ENCODE measurements around the gene C1orf141.

DNA sequence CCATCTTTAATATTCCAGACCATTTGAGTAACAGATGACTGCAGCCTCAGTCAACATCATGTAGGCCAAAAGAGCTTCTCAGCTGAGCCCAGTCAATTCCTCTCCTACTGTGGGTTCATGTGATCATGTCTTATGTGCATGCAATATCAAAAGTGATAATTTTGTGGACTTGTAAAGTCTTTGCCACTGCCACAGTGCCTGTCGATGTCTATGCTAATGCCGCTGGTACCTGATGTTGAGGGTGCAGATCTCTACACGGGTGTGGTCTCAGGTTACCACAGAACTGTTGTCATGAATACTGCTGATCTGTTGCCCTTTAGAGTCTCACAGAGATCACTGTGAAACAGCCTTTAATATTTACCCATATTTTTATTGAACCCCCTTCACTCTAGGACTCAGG, 11.3 kb upstream of the C1orf141 start:
- no peak for TF ChIP-seq EZH2 (IDR thresholded peaks at IDR 0.05; ENCODE audit: borderline replicate concordance, low read length)
- TF ChIP-seq, protein P1, sequence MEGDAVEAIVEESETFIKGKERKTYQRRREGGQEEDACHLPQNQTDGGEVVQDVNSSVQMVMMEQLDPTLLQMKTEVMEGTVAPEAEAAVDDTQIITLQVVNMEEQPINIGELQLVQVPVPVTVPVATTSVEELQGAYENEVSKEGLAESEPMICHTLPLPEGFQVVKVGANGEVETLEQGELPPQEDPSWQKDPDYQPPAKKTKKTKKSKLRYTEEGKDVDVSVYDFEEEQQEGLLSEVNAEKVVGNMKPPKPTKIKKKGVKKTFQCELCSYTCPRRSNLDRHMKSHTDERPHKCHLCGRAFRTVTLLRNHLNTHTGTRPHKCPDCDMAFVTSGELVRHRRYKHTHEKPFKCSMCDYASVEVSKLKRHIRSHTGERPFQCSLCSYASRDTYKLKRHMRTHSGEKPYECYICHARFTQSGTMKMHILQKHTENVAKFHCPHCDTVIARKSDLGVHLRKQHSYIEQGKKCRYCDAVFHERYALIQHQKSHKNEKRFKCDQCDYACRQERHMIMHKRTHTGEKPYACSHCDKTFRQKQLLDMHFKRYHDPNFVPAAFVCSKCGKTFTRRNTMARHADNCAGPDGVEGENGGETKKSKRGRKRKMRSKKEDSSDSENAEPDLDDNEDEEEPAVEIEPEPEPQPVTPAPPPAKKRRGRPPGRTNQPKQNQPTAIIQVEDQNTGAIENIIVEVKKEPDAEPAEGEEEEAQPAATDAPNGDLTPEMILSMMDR (conservative IDR thresholded peaks at IDR 0.05 in 1 of 2, IDR thresholded peaks at IDR 0.05 in 1 of 2; ENCODE audit: extremely low read depth in 1 of 2, insufficient read depth in 1 of 2, low read depth in 1 of 2, low read length in 2 of 2), result no peak

Data from mammary epithelial cell (primary cell).